Measurements from ENCODE around the gene WASHC4.

Gene WASHC4, protein sequence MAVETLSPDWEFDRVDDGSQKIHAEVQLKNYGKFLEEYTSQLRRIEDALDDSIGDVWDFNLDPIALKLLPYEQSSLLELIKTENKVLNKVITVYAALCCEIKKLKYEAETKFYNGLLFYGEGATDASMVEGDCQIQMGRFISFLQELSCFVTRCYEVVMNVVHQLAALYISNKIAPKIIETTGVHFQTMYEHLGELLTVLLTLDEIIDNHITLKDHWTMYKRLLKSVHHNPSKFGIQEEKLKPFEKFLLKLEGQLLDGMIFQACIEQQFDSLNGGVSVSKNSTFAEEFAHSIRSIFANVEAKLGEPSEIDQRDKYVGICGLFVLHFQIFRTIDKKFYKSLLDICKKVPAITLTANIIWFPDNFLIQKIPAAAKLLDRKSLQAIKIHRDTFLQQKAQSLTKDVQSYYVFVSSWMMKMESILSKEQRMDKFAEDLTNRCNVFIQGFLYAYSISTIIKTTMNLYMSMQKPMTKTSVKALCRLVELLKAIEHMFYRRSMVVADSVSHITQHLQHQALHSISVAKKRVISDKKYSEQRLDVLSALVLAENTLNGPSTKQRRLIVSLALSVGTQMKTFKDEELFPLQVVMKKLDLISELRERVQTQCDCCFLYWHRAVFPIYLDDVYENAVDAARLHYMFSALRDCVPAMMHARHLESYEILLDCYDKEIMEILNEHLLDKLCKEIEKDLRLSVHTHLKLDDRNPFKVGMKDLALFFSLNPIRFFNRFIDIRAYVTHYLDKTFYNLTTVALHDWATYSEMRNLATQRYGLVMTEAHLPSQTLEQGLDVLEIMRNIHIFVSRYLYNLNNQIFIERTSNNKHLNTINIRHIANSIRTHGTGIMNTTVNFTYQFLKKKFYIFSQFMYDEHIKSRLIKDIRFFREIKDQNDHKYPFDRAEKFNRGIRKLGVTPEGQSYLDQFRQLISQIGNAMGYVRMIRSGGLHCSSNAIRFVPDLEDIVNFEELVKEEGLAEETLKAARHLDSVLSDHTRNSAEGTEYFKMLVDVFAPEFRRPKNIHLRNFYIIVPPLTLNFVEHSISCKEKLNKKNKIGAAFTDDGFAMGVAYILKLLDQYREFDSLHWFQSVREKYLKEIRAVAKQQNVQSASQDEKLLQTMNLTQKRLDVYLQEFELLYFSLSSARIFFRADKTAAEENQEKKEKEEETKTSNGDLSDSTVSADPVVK

GRCh38 chr12:105107494-105108371, at the start of gene WASHC4:
Gene WASHC4, plus strand, starts transcription at chr12:105107731. Its CDS starts 70 bp downstream, at chr12:105107801.
- DNase-seq = peak; percentile 97 to 98 (median 97)

GRCh38 chr12:105060715-105061378, 46.7 kb upstream of the WASHC4 start:
- DNase-seq = peak in 1 of 3 experiments; percentile 61

GRCh38 chr12:105064564-105065178, 42.9 kb upstream of the WASHC4 start:
- DNase-seq = peak in 1 of 3 experiments; percentile 86

- DNase-seq = peak in 2 of 3 experiments; percentile 24 to 66
These were observed 40.0 kb upstream of the WASHC4 start for GRCh38 chr12:105067511-105068031.

DNA sequence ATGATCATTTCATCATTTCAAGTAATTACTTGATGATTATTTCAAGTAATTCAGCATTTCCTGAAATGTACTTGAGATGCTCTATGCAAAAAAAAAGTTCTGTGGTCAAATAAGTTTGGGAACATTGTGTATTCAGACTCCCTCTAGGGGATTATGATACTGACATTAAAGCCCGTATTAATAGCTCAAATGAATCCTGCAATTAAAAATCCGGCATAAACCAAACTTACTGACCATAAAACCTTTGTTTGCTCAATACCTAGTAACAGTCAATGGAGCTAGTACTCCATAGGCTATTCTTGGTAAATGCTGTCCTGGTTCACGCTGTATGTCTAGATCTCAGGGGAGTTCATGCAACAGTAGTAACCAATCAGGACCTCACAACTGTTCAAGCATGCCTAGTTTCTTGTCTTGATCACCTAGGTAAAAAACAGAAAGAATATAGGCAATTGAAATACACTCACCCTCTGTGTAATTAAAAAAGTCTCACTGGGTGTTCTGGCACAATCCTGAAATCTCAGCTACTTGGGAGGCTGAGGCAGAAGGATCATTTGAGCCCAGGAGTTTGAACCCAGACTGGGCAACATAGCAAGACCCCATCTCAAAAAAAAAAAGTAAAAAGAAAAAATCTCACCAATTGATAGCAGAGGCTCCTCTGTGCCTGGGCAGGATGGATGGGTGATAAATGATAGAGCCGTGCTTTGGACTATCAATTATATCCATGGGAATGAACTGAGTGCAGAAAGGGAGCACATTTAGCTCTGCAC, 37.4 kb upstream of the WASHC4 start:
- no peak for DNase-seq

DNA sequence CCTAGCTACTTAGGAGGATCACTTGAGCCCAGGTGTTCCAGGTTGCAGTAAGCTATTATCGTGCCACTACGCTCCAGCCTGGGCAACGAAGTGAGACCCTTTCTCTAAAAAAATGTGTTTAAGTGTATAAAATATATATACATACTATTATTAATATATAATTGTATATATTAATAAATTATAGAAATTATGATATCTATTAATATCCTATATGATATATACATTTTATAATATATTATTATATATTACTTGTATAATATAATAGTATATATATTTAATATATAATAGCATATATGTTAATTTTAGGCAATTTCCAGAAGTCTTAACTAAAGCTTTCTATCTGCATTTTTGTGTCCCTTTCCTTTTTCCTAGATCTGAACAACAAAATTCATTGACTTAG, 35.5 kb upstream of the WASHC4 start:
- DNase-seq = no peak

- no peak for DNase-seq
These were observed 34.5 kb upstream of the WASHC4 start for GRCh38 chr12:105072888-105073488.

- DNase-seq = no peak
These were observed 31.4 kb upstream of the WASHC4 start for GRCh38 chr12:105076098-105076497.

- DNase-seq = no peak
These were observed 30.6 kb upstream of the WASHC4 start for GRCh38 chr12:105076913-105077312.

- no peak for DNase-seq
These were observed 30.1 kb upstream of the WASHC4 start for GRCh38 chr12:105077435-105077834.

DNA sequence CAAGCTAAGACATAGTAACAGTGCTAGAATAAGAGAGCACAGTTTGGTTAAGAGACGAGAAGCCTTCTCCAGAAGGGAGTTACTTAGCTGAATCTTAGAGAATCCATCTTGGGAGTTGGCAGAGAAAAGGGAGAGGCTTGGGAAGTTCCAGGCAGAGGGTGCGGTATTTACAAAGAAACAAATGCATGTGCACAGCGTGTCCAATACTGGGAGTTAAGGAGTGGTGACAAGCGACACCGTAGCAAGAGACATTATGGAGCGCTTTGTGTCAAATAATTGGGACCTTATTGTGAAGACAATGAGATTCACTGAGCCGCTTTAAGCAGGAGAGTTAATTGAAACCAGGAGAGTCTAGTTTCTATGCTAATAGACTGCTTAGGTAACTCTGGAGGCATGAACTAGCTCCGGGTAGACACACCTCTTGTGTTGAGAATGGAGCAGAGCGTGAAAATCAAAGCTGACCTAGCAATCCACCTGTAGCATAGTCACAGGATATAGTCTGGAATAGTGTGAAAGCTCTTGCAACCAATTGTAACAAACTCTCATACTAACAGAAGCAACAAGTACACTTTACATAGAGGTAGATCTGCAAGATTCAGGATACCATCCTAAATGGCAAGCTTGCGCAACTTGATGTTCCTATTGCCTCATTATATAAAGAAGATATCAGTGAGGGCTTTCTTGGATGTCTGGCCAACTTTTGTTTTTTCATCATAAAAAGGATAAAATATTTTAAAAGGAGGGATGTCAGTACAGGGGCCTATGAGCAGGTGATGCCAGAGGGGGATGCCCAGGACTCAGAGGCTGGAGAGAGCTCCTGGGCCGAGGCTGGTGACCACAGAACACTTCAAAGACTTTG, 28.6 kb upstream of the WASHC4 start:
- DNase-seq = peak in 1 of 3 experiments; percentile 71

DNA sequence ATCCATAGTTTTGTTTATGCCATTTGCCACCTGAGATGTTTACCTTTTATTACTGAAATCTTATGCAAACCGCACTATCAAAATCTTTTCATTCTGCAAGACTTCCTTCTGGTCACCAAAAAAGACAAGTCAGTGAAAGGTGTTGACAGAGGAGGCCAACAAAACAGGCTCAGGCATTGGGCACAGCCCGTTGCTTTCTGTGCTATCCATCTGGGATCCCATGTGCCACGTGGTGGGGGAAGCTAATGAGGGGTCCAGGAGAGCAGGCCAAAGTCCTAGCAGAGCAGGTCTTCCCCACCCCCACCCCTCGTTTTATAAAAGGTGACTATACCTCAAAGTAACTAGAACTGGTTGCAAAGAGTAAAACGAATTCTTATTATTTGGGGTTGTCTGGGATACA, 24.5 kb upstream of the WASHC4 start:
- DNase-seq = no peak

DNA sequence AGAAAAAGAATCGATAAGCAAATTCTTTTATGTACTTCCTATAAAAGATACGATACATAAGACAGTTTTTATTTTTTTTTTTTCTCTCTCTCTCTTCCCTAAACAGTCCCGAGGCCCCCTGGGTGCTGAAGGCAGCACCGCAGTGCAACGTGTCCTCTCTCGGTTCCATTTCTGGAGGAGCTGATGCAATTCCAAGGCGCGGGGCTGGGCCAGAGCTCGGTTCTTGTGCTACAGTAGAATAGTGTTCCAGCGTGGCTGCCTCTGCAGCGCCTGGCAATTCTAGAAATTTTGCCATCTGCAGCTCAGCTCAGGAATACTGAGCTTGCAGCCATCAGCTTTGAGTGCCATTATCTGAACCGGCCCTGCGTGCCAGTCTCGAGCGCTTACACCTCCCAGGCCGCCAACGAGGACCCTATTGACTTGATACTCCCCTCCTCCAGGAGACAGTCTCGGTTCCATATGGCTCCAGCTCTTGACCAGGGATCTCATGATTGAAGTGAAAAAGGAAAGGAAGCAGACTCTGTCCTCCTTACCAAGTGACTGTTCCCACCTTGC, 23.9 kb upstream of the WASHC4 start:
- no peak for DNase-seq

GRCh38 chr12:105084251-105085250, 23.0 kb upstream of the WASHC4 start, which contains the start of gene ALDH1L2:
Gene ALDH1L2, minus strand, starts transcription at chr12:105084458. Its CDS starts 22 bp downstream, at chr12:105084436.
- DNase-seq = peak in 2 of 3 experiments; percentile 28 to 33

- no peak for DNase-seq
These were observed 22.0 kb upstream of the WASHC4 start for GRCh38 chr12:105085501-105085900.

DNA sequence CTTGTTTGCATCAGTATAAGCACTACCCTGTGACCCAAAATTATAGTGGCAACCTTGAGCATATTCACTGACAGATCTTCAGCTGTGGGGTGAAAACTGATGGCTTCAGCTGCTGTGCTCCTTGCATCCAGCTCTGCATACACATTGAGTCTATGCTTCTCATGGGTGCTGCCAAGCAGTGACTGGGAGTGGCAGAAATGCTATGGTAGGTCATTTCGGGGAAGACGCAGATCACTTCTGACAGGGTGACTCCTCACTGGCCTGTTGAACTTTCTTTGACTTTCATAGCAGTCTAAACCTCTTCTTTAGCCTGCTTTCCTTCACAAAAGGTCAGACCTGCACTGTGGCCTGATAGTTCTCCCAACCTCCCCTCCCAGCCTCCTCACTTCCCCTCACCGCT, 17.7 kb upstream of the WASHC4 start:
- no peak for DNase-seq

DNA sequence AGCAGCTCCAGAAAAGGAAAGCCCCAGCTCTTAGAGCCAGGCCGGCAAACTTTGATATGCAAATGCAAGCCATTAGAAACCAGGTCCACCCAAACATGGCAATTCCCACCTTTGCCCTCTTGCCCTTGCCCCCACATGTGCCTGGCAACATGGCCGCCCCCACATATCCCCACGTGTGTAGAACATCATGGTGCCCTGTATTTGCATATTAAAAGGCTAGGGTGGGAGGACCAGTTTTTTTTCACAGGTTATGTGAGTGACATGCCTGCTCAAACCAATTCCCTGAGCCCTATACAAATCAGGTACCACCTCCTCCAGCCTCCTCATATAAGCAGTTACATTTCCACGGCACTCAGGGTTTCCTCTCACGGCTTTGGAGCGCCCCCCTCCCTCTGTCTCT, 17.2 kb upstream of the WASHC4 start:
- no peak for DNase-seq

Measured in NCI-H1417 (cell line).